K562 (cell line): ENCODE results near the gene FN3KRP. TPM values are rescaled to one million over a fixed set of nuclear protein-coding genes. Genes with fewer than 3 reads are reported as not detected.

Experiments used
- BMI1 ChIP-seq: fragments of 150-350 bp; IDR thresholded peaks from 2 replicates; pipeline ENCODE4 v1.6.1; 2014; ENCODE audit warnings: low read length
- FUS ChIP-seq: fragments of 200-400 bp; formaldehyde crosslinking; optimal IDR thresholded peaks from 2 replicates; pipeline ENCODE3; 2017; ENCODE audit warnings: low read depth, low read length
- HSF4 ChIP-seq: fragments of 250-450 bp; sonication (Bioruptor Pico); IDR thresholded peaks from 2 replicates; pipeline ENCODE4 v2.1.2; 2022; ENCODE audit warnings: mild to moderate bottlenecking, moderate library complexity, borderline replicate concordance
- MYBL2 ChIP-seq, 2 experiments: fragments of 450-650 bp in 1 of 2; sonication (generic) in 1 of 2; formaldehyde crosslinking in 1 of 2; IDR thresholded peaks; 2 replicates each; pipeline versions ENCODE4 v1.6.1 to v1.8.1; 2017 to 2022; ENCODE audit warnings: borderline replicate concordance in 1 of 2, inconsistent platforms in 1 of 2, low read depth in 1 of 2, mild to moderate bottlenecking in 1 of 2, missing genetic modification reagents in 1 of 2, moderate library complexity in 1 of 2
- SMARCB1 ChIP-seq: IDR thresholded peaks from 2 replicates; pipeline ENCODE4 v1.6.1; 2011; ENCODE audit warnings: improper control_type of control experiment, low read depth; ENCODE audit not compliant: insufficient read length
- polyA plus RNA-seq, 8 experiments: library from polyadenylated mRNA; depleted of rRNA in 4 of 8; stranded (reverse) in 5 of 8; unstranded in 3 of 8; fragments of >200 nt; fragmentation: Nextera tagmentation in 2 of 8; fragmentation: Illumina TruSeq in 1 of 8; extraction: Ambion mirVana in 2 of 8; extraction: Trizol in 1 of 8; gene quantifications; 2 replicates each; pipeline versions ENCODE4 v1.2.1 to v1.2.3, GENCODE V29; 2011 to 2014; ENCODE audit warnings: inconsistent platforms in 1 of 8, missing spikeins in 1 of 8
- total RNA-seq, 7 experiments: library from RNA; depleted of rRNA in 6 of 7; stranded (reverse); fragments of >200 nt in 6 of 7; fragmentation: Illumina TruSeq in 2 of 7; extraction: Trizol in 2 of 7; gene quantifications; 2 replicates each; pipeline versions ENCODE4 v1.2.1 to v1.2.3, GENCODE V29; 2011 to 2021; ENCODE audit warnings: low replicate concordance in 1 of 7
- TF ChIP-seq, protein P1 (sequence below): fragments of 250-450 bp; sonication (Bioruptor Pico); IDR thresholded peaks from 2 replicates; pipeline ENCODE4 v1.5.0; 2021; ENCODE audit warnings: mild to moderate bottlenecking, moderate library complexity
- TF ChIP-seq, protein P2 (sequence below): sonication (generic); formaldehyde crosslinking; IDR thresholded peaks from 2 replicates; pipeline ENCODE4 v1.8.0; 2022; ENCODE audit warnings: mild to moderate bottlenecking, missing genetic modification reagents, borderline replicate concordance
- TF ChIP-seq, protein P3 (sequence below): IDR thresholded peaks from 2 replicates; pipeline ENCODE4 v1.6.1; 2014; ENCODE audit warnings: antibody characterized with exemption

Gene FN3KRP
- total and polyA plus RNA-seq, 9 of the 15 experiments (the other 6 are each of a cell fraction or from before 2014, with no cell fraction given): 2.0 to 32.1 (median 24.9) TPM

GRCh38 chr17:82685291-82685690, 31.2 kb upstream of the FN3KRP start (continued):
- no peak for TF ChIP-seq BMI1
- no peak for TF ChIP-seq HSF4 (CRISPR knock-in tag)
- TF ChIP-seq, protein P1, sequence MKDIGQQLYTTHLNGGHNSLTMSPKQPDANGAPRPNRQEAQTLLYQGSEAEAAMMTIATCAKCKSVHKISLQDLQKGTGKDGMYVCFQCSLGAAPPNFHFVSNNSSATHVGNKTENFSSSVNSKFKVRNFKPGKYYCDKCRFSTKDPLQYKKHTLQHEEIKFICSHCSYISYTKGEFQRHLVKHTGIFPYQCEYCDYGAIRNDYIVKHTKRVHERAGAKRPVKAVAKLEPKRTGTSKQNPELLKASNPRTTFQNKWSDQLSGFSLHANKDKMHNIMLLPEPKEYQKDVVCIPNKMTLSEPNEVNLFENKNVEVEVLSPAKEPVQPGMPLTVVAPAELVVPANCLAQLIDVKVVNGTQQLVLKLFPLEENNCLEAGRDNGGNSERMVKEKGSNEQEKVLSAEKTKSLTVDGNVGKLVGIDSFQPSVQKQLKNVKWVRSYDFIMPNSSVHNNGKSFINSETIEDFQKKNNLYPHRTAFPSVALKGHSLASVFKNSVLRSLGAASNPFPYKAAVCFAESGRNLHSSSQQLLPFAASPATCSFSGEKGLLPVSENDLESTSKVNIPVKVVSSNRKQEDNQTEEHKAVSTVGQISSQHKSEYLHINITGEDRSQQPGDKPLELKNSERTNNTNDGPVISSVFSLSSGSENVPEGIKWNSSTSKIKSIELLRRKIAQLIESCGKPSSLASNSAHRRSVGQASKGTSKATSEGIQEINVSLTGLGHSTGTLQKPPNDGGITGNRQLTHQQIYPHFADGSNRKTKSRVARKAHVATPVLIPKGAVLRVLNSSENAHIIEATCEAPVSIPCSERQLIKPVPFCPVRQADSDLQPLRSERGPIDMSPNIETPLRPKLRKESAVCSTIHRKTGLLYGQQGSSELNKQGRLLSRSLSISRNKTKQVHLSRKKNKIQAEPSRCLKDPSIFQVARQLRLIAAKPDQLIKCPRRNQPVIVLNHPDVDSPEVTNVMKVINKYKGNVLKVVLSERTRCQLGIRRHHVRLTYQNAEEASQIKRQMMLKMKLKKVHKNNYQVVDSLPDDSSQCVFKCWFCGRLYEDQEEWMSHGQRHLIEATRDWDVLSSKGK (CRISPR knock-in tag): no peak
- TF ChIP-seq, protein P2, sequence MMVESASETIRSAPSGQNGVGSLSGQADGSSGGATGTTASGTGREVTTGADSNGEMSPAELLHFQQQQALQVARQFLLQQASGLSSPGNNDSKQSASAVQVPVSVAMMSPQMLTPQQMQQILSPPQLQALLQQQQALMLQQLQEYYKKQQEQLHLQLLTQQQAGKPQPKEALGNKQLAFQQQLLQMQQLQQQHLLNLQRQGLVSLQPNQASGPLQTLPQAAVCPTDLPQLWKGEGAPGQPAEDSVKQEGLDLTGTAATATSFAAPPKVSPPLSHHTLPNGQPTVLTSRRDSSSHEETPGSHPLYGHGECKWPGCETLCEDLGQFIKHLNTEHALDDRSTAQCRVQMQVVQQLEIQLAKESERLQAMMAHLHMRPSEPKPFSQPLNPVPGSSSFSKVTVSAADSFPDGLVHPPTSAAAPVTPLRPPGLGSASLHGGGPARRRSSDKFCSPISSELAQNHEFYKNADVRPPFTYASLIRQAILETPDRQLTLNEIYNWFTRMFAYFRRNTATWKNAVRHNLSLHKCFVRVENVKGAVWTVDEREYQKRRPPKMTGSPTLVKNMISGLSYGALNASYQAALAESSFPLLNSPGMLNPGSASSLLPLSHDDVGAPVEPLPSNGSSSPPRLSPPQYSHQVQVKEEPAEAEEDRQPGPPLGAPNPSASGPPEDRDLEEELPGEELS (CRISPR knock-in tag): no peak
- TF ChIP-seq MYBL2 (IDR thresholded peaks at IDR 0.05; ENCODE audit: low read depth): no peak
- no peak for TF ChIP-seq MYBL2 (CRISPR knock-in tag; IDR thresholded peaks at IDR 0.05; ENCODE audit: borderline replicate concordance)
- TF ChIP-seq FUS: no peak
- TF ChIP-seq, protein P3, sequence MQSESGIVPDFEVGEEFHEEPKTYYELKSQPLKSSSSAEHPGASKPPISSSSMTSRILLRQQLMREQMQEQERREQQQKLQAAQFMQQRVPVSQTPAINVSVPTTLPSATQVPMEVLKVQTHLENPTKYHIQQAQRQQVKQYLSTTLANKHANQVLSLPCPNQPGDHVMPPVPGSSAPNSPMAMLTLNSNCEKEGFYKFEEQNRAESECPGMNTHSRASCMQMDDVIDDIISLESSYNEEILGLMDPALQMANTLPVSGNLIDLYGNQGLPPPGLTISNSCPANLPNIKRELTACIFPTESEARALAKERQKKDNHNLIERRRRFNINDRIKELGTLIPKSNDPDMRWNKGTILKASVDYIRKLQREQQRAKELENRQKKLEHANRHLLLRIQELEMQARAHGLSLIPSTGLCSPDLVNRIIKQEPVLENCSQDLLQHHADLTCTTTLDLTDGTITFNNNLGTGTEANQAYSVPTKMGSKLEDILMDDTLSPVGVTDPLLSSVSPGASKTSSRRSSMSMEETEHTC: no peak
- no peak for TF ChIP-seq SMARCB1
